Mesenchymal stem cell (in vitro differentiated cells and primary cell): ENCODE data around the gene HDGF.

Experiments used
- DNase-seq: peaks from one replicate; pipeline ENCODE4 v3.0.0-alpha.2; 2013
- H2AFZ ChIP-seq: one replicate; pipeline ENCODE4 v1.6.1; 2013; ENCODE audit warnings: low read depth, mild to moderate bottlenecking, control low read depth, inconsistent platforms, low read length, moderate library complexity
- H2AK5ac ChIP-seq: 2 replicates; pipeline ENCODE4 v1.6.1; 2013; ENCODE audit warnings: low read length, moderate library complexity, mild to moderate bottlenecking, inconsistent platforms; ENCODE audit not compliant: severe bottlenecking
- H2BK120ac ChIP-seq: one replicate; pipeline ENCODE4 v1.6.1; 2013; ENCODE audit warnings: low read depth, mild to moderate bottlenecking, inconsistent platforms, low read length, moderate library complexity
- H2BK12ac ChIP-seq, 2 experiments: one replicate each; pipeline ENCODE4 v1.6.1; 2013; ENCODE audit warnings: inconsistent platforms in 2 of 2, low read length in 2 of 2, mild to moderate bottlenecking in 2 of 2, moderate library complexity in 2 of 2, control low read depth in 1 of 2
- H2BK15ac ChIP-seq: one replicate; pipeline ENCODE4 v1.6.1; 2013; ENCODE audit warnings: mild to moderate bottlenecking, low read depth, inconsistent platforms; ENCODE audit not compliant: poor library complexity, severe bottlenecking
- H2BK5ac ChIP-seq: 2 replicates; pipeline ENCODE4 v1.6.1; 2013; ENCODE audit warnings: low read depth, mild to moderate bottlenecking, low read length, control low read depth, inconsistent platforms; ENCODE audit not compliant: poor library complexity, severe bottlenecking
- H3K14ac ChIP-seq, 2 experiments: one replicate each; pipeline ENCODE4 v1.6.1; 2013; ENCODE audit warnings: inconsistent platforms in 2 of 2, low read length in 2 of 2, control low read depth in 1 of 2, mild to moderate bottlenecking in 1 of 2, moderate library complexity in 1 of 2
- H3K18ac ChIP-seq, 2 experiments: one replicate each; pipeline ENCODE4 v1.6.1; 2013; ENCODE audit warnings: inconsistent platforms in 2 of 2, low read length in 2 of 2, control low read depth in 1 of 2, low read depth in 1 of 2, mild to moderate bottlenecking in 1 of 2
- H3K23ac ChIP-seq, 2 experiments: one replicate each; pipeline ENCODE4 v1.6.1; 2013; ENCODE audit warnings: inconsistent platforms in 2 of 2, low read length in 2 of 2, mild to moderate bottlenecking in 2 of 2, moderate library complexity in 2 of 2, control low read depth in 1 of 2
- H3K27ac ChIP-seq: 2 replicates; pipeline ENCODE4 v1.5.1; 2013; ENCODE audit warnings: mild to moderate bottlenecking, moderate library complexity, low read length, control low read depth, inconsistent platforms; ENCODE audit not compliant: poor library complexity, severe bottlenecking
- H3K27me3 ChIP-seq, 2 experiments: 2 replicates each; pipeline versions ENCODE4 v1.6.1 to v1.7.0; 2013; ENCODE audit warnings: low read length in 2 of 2, mild to moderate bottlenecking in 2 of 2, moderate library complexity in 2 of 2, control low read depth in 1 of 2, inconsistent platforms in 1 of 2; ENCODE audit not compliant: control insufficient read depth in 1 of 2, insufficient read depth in 1 of 2
- H3K36me3 ChIP-seq, 2 experiments: 2 replicates each; pipeline versions ENCODE4 v1.6.1 to v1.7.0; 2013; ENCODE audit warnings: low read length in 2 of 2, control low read depth in 1 of 2, inconsistent platforms in 1 of 2, low read depth in 1 of 2, mild to moderate bottlenecking in 1 of 2; ENCODE audit not compliant: insufficient read depth in 2 of 2, control insufficient read depth in 1 of 2
- H3K4ac ChIP-seq, 2 experiments: one replicate each; pipeline ENCODE4 v1.6.1; 2013; ENCODE audit warnings: inconsistent platforms in 2 of 2, low read length in 2 of 2, mild to moderate bottlenecking in 2 of 2, moderate library complexity in 2 of 2, control low read depth in 1 of 2, low read depth in 1 of 2
- H3K4me1 ChIP-seq: 2 replicates; pipeline ENCODE4 v1.6.1; 2013; ENCODE audit warnings: low read depth, low read length, control low read depth; ENCODE audit not compliant: control insufficient read depth, insufficient read depth
- H3K4me2 ChIP-seq: 2 replicates; pipeline ENCODE4 v1.6.1; 2013; ENCODE audit warnings: low read length, mild to moderate bottlenecking, inconsistent platforms; ENCODE audit not compliant: poor library complexity, severe bottlenecking
- H3K4me3 ChIP-seq, 2 experiments: 2 replicates each; pipeline versions ENCODE4 v1.5.1 to v1.7.0; 2013; ENCODE audit warnings: low read length in 2 of 2, mild to moderate bottlenecking in 2 of 2, control low read depth in 1 of 2, low read depth in 1 of 2; ENCODE audit not compliant: insufficient read depth in 1 of 2
- H3K79me1 ChIP-seq: replicated peaks from 2 replicates; pipeline ENCODE4 v1.6.1; 2013; ENCODE audit warnings: mild to moderate bottlenecking, control low read depth, low read length, inconsistent platforms; ENCODE audit not compliant: poor library complexity, severe bottlenecking
- H3K9ac ChIP-seq: 2 replicates; pipeline ENCODE4 v1.7.0; 2013; ENCODE audit warnings: mild to moderate bottlenecking, low read length, moderate library complexity
- H3K9me3 ChIP-seq: 2 replicates; pipeline ENCODE4 v1.7.0; 2013; ENCODE audit warnings: mild to moderate bottlenecking, low read length; ENCODE audit not compliant: control insufficient read depth
- H4K8ac ChIP-seq: one replicate; pipeline ENCODE4 v1.6.1; 2013; ENCODE audit warnings: inconsistent platforms, mild to moderate bottlenecking, low read length, moderate library complexity
- H4K91ac ChIP-seq: one replicate; pipeline ENCODE4 v1.6.1; 2013; ENCODE audit warnings: mild to moderate bottlenecking, low read length, inconsistent platforms
- WGBS: methylation state at CpG from one replicate; pipeline ENCODE4 v1.1.7; 2013; ENCODE audit warnings: mixed read lengths; 5-methylcytosine and 5-hydroxymethylcytosine counted together

Gene HDGF

GRCh38 chr1:156772222-156772621, 20.7 kb upstream of the HDGF start:
- Histone ChIP-seq H3K14ac (no peak overlapping the region), H3K4me3 (no peak overlapping the region), H2BK5ac (no peak overlapping the region), H3K27ac (no peak overlapping the region), H2AK5ac (no peak overlapping the region), H2AFZ (no peak overlapping the region), H4K8ac (no peak overlapping the region), H3K4me1 (peaks cover 2% of the 10 kb centered on the region), H3K9ac (peak overlapping the region; percentile 33), H3K4ac (no peak overlapping the region), H2BK120ac (no peak overlapping the region), H3K23ac (no peak overlapping the region), H3K27me3 (no peaks in the 10 kb centered on the region), H2BK12ac (no peak overlapping the region), H3K18ac (no peak overlapping the region), H3K9me3 (no peaks in the 10 kb centered on the region), H3K36me3 (peaks cover 9 to 38% of the 10 kb centered on the region in 2 experiments), H3K79me1 (peaks cover 7% of the 10 kb centered on the region), H4K91ac (no peak overlapping the region), H2BK15ac (no peak overlapping the region), H3K4me2 (no peak overlapping the region)
- 100% methylated on average over 3 of the region's 3 CpGs for WGBS
- DNase-seq, result no peak

GRCh38 chr1:156768610-156769295, 17.3 kb upstream of the HDGF start:
- Histone ChIP-seq H2BK15ac (no peak overlapping the region), H3K18ac (no peak overlapping the region), H3K4me3 (peak overlapping the region in 1 of 2 experiments; percentile 91), H3K9ac (peak overlapping the region; percentile 97), H3K4me2 (peak overlapping the region; percentile 85), H3K23ac (no peak overlapping the region), H3K4me1 (peaks cover 7% of the 10 kb centered on the region), H3K9me3 (no peaks in the 10 kb centered on the region), H2BK12ac (no peak overlapping the region), H4K91ac (no peak overlapping the region), H2AK5ac (no peak overlapping the region), H3K36me3 (peaks cover 9 to 32% of the 10 kb centered on the region in 2 experiments), H2BK5ac (no peak overlapping the region), H2BK120ac (no peak overlapping the region), H2AFZ (no peak overlapping the region), H3K14ac (no peak overlapping the region), H3K27ac (no peak overlapping the region), H4K8ac (peak overlapping the region; percentile 32), H3K79me1 (peaks cover 9% of the 10 kb centered on the region), H3K27me3 (no peaks in the 10 kb centered on the region), H3K4ac (no peak overlapping the region)
- no peak for DNase-seq
- 25% methylated on average over 8 of the region's 8 CpGs for WGBS

- Histone ChIP-seq H3K4me3 (peak overlapping the region; percentile 86 to 91), H2BK5ac (peak overlapping the region; percentile 87), H3K4ac (peak overlapping the region; percentile 85 to 88), H3K9ac (peak overlapping the region; percentile 97), H3K4me2 (peak overlapping the region; percentile 85), H3K79me1 (peaks cover 9% of the 10 kb centered on the region), H3K23ac (peak overlapping the region in 1 of 2 experiments; percentile 75), H3K4me1 (peaks cover 7% of the 10 kb centered on the region), H3K36me3 (peaks cover 9 to 26% of the 10 kb centered on the region in 2 experiments), H2AFZ (no peak overlapping the region), H2BK12ac (peak overlapping the region in 1 of 2 experiments; percentile 47), H3K9me3 (no peaks in the 10 kb centered on the region), H2BK15ac (no peak overlapping the region), H3K14ac (peak overlapping the region in 1 of 2 experiments; percentile 96), H3K27me3 (no peaks in the 10 kb centered on the region), H2AK5ac (peak overlapping the region; percentile 84), H3K27ac (peak overlapping the region; percentile 81), H3K18ac (peak overlapping the region; percentile 85 to 94), H4K8ac (peak overlapping the region; percentile 91), H4K91ac (peak overlapping the region; percentile 95), H2BK120ac (peak overlapping the region; percentile 52)
- under 1% methylated on average over 22 of the region's 31 CpGs for WGBS
- DNase-seq, result peak; percentile 41
These were observed 16.6 kb upstream of the HDGF start for GRCh38 chr1:156767879-156768604.
